Ureter (tissue), 1 donor: ENCODE measurements around the gene SHISAL1. TPM values are rescaled to one million over a fixed set of nuclear protein-coding genes. Genes with fewer than 3 reads are reported as not detected.
"Not testable (repeated sequence)": the region's sequence is repeated elsewhere in the genome, so short reads cannot be mapped to it uniquely, and the experiment has no call there.

Experiments used
- DNase-seq: peaks from one replicate; pipeline ENCODE4 v3.0.0-alpha.2; 2020; ENCODE audit warnings: low spot score
- total RNA-seq: library from RNA; stranded (reverse); gene quantifications from one replicate; pipeline ENCODE4 v1.2.4, GENCODE V29; 2023
- donor health status: DM: yes; HTN: yes; CAD: no.

SHISAL1 gene
- total RNA-seq, 1 donor from 2014 or later, result 4.0 TPM

DNA sequence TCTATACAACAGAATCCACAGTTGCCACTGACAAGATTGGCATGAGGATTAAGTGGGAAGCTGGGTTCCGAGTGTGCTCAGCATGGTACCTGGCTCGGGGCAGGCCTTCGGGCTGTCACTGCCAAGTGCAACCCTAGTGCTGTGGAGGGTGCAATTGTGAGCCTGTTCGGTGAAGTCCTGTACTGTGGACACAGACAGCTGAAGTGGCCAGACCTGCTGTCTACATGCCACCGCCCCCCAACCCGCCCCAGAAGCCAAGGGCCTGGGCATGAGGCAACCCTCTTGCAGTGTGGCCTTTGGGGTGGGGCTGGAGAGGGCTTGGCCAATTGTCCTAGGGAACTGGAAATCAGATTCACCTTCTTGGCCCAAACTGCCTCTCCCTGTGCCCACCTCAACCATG lies 15.6 kb upstream of the SHISAL1 start:
- no peak for DNase-seq

GRCh38 chr22:44326491-44326885 lies 13.7 kb upstream of the SHISAL1 start:
- DNase-seq, result no peak

- no peak for DNase-seq
Measured at GRCh38 chr22:44325718-44326490, 13.2 kb upstream of the SHISAL1 start.

DNA sequence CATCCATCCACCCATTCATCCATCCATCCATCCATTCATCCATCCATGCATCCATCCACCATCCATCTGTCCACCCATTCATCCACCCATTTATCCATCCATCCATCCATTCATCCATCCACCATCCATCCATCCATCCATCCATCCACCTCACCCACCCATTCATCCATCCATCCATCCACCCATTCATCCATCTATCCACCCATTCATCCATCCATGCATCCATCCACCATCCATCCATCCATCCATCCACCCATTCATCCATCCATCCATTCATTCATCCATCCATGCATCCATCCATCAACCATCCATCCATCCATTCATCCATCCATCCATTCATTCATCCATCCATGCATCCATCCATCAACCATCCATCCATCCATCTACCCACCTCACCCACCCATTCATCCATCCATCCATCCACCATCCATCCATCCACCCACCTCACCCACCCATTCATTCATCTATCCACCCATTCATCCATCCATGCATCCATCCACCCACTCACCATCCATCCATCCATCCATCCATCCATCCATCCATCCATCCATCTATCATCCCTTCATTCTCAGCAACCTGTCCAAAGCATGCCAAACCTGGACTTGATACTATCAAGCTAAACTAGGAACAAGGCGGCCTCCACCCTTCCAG lies 10.5 kb upstream of the SHISAL1 start:
- not testable (repeated sequence) for DNase-seq

DNA sequence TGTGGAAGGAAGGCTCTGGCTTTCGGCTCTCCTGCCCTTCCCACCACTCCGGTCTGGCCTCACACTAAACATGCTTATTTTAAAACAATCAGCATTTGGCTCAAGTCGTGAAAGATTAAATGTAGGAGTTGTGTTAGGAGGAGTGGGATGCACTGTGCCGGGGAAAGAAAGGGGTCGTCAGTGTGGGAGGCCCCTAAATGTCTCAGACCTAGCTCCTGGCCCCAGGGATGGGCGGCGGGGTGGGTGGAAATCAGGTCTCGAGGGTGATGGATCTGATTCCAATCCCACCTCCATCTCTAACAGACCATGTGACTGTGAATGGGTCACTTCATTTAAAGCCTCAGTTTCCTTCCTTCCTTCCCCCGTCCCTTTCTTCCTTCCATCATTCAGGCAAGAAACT lies 6.9 kb upstream of the SHISAL1 start:
- no peak for DNase-seq

DNA sequence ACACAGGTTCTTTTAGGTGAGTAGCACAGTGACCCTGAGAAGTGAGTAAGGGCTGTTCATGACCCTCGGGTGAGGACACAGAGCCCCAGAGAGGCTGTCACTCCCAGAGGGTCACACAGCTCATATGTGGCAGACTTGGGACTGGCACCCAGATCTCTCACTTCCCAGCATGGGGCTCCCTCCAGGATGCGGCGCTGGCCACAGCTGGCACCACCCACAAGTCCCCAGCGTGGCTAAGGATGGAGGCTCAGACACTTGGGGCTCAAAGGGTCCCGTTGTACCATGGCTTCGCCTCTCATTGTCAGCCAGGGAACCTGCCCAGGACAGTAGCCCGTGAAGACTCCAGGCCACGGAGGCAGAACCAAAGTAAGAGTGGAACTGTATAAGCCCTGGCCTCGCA lies 6.0 kb upstream of the SHISAL1 start:
- DNase-seq, result no peak

DNA sequence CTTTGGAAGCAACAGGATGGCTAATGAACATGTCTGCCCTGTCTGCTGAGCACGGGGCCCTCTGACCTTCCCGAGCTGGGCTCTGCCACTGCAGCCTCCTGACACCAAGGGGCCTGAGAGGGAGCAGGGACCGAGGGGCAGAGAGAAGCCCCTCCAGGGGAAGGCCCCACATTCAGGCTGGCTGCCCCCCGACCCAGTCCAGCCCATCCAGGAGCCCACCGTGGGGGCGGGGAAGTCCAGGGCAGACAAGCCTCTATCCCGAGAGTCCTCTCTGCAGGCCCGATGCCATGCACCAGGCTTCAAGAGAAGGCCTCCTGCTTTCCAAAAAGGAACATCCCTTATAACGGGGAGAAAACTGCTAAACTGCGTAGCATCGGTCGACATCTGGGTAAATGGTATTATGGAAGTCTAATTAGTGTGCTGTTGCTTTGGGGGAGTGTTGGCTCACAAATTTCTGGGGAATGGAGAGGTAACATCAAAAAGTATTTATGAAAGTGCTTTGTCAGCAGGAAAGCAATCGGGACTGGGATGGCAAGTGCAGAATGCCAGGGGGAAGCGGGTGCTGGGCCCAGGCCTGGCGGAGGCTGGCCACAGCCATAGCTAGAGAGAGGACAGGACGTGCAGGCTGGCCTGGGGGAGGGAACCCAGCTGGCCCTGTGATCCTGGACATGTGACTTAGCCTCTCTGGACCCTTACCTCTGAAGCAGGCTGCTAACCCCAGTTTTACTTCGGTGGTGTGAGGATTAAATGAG lies 5.3 kb upstream of the SHISAL1 start:
- DNase-seq, result no peak

GRCh38 chr22:44317123-44317444 lies 4.3 kb upstream of the SHISAL1 start:
- no peak for DNase-seq

- no peak for DNase-seq
Measured at GRCh38 chr22:44316393-44317122, 3.8 kb upstream of the SHISAL1 start.

DNA sequence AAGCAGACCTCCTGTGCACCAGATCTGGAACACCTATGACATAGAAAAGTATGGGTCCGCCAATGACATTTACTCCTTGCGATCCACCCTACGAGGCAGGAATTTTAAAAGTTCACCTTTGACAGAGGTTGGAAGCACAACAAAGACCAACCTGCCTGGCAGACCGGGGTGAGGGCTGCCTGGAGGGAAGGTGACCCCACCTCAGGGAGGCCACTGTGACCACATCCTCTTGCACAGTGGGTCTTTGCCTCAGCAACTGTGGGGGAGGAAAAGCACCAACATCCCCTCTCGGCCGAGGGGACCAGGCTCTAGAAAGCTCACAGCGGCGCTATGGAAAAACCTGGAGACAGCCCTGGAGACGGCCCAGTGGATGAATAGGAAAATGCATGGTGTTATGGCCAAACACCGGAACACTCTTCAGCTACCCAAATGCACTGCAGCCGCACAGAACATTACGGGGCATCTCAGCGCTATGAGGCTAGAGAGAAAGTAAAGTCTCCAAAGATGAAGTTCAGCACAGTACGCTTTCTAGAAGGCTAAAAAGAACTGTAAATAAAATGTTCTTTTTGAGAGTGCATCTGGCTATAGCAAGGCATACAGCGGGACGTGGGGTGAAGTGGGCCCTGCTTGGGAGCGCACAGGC lies 1.8 kb upstream of the SHISAL1 start:
- DNase-seq, result no peak

DNA sequence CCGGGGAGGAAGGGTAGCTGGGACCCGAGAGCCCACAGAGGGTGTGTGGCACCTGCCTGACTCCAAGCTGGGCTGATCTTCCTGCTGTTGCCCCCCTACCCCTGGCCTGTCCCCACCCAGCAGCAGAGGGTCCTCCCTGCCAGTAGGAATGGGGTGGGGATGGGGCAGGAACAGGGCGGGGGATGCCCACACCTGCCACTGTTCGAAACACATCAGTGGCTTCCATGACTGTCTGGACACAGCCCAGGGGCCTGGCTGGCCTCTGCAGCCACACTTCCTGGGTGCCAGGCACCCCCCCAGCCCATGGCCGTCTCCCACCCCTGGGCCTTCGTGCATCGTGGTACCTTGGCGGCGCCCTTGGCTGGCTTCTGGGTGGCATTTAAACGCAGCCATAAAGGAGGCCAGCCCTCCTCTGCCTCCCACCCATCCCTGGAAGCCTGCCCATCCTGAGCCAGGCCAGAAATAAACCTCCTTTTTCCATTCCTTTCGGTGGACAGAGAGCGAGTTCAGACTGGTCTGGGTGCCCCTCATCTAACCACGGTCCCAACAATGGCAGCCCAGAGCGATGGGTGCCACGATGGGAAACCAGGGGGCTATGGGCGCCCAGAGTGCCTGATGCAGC lies 745 bp upstream of the SHISAL1 start:
- no peak for DNase-seq

- DNase-seq, result no peak
Measured at GRCh38 chr22:44311855-44312170, 938 bp downstream of the SHISAL1 start.

- DNase-seq, result no peak
Measured at GRCh38 chr22:44311104-44311854, 1.5 kb downstream of the SHISAL1 start.

GRCh38 chr22:44309647-44310046 lies 3.1 kb downstream of the SHISAL1 start:
- no peak for DNase-seq

DNA sequence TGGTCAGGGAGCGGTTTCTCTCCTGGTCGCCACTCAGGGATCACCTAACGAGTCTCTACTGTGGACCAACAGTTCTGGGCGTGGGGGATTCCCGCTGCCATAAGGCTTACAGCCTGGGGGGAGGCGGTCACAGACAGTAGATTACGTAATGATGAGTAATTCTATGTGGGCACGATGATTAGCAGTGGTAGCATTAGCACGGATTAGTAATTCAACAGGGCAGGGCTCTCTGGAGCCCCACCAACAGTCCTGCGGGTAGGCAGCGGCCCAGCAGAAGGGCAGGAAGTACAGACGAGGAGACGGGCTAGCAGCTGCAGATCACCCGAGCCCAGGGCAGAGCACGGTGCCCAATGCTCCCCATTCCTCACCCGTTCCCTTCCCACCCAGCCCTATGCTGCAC lies 3.6 kb downstream of the SHISAL1 start:
- peak; percentile 51 for DNase-seq

DNA sequence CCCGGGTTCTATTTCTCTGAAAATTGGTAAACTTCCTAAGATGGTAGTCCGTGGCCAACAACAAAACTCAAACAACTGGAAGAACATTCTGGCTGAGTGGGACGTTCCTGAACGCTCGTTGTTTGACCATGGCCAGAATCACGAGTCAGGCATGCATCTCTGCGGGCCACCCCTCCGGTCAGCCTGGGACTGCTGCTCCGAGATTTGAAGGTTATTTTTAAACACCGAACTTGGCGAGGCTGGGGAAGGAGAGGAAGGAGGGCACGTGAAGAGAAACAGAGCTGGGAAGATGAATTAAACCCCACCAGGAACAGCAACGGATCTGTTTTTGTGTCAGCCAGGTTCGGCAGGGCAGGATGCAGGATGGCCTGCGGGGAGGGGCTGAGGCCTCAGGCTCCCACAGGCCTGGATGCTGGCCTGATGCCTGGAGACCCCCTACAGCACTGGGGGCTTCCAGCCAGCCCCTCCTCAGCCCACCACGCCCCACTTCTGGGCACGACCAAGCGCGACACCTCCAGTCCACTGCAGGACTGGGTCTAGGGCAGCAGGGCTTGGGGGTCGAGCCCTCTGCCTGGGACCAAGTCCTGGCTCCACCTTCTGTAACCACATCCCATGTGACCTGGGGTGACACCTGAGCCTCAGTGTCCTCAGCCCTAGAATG lies 5.1 kb downstream of the SHISAL1 start:
- no peak for DNase-seq

DNA sequence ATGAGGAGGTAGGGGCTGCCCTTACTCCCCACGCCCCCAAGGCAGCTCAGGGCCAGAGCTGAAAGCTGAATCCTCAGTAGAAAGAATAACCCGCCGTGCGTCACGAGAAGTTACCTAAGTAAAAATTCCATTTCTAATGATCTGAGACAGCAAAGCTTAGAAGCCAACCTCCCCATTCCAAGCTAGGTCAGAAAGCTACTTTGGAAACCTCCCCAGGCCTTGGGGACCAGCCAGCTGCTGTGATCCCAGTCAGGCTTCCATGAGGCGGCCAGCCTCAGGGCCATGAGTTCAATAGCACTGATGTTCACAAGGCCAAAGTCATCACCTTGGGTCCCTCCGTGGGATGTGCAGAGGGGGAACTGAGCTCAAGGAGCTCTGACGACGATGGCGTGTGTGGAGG lies 6.9 kb downstream of the SHISAL1 start:
- no peak for DNase-seq

DNA sequence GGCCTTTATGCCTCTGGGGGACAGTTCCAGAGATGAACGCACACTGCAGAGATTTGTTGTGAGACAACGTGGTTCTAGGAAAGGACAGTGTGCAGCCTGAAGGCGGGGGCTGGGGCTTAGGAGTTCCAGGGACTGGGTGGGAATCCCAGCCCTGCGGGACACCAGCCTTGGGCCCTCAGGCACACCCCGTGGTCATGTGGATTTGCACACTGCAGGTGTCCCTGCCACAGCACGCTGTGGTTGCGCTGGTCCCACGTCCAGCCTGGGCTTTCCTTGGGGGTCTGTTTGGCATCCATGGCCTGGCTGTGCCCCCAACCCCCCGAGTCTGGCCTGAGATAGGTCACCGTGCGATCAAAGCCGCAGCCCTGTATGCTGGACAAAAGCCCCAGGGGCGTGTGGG lies 7.3 kb downstream of the SHISAL1 start:
- DNase-seq, result no peak

DNA sequence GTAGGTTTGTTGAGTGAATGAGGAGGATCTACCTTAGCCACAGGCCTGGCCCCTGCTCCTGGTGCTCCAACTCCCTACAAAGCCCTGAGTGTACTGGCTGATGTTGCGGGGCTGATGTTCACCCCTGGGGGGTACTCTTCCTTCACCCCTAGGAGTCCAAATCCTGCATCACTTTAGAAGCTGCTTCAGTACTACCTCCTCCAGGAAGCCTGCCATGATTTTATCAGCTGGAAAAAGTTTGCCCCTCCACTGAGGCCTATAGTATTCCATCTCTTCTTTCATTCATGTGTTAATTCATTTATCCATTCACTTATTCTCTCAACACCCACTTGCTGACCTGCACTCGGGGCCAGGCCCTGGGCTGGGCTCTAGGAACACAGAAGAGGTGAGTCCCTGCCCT lies 7.8 kb downstream of the SHISAL1 start:
- DNase-seq, result no peak

- no peak for DNase-seq
Measured at GRCh38 chr22:44304354-44304753, 8.4 kb downstream of the SHISAL1 start.
